CD4-positive, alpha-beta memory T cell (primary cell): ENCODE measurements around the gene CEP170. TPM values are rescaled to one million over a fixed set of nuclear protein-coding genes. Genes with fewer than 3 reads are reported as not detected.
"Not testable (repeated sequence)": the region's sequence is repeated elsewhere in the genome, so short reads cannot be mapped to it uniquely, and the experiment has no call there.

ENCODE experiments used
- CTCF ChIA-PET: fragments of 350-600 bp; sonication (Branson Sonifier 250); formaldehyde crosslinking; loops from one replicate; lab custom pipeline; 2021; ENCODE audit warnings: inconsistent platforms; ENCODE audit not compliant: partially characterized antibody; lab: Charles Lee
- POLR2A ChIA-PET: fragments of 350-600 bp; sonication (Branson Sonifier 250); formaldehyde crosslinking; loops from one replicate; lab custom pipeline; 2021; ENCODE audit not compliant: partially characterized antibody; lab: Charles Lee
- DNase-seq, 5 donors: peaks; one replicate each; pipeline versions ENCODE4 v3.0.0 to v3.0.0-alpha.2; 2020 to 2022; ENCODE audit warnings: mixed read lengths in 1 of 5
- H3K27ac ChIP-seq: one replicate; pipeline ENCODE4 v1.7.0; 2013; ENCODE audit warnings: low read depth, low read length
- H3K27me3 ChIP-seq: 2 replicates; pipeline ENCODE4 v1.7.0; 2013; ENCODE audit warnings: mild to moderate bottlenecking, low read length, moderate library complexity; ENCODE audit not compliant: insufficient read depth
- H3K36me3 ChIP-seq: 2 replicates; pipeline ENCODE4 v1.7.0; 2013; ENCODE audit warnings: mild to moderate bottlenecking, low read length, moderate library complexity; ENCODE audit not compliant: insufficient read depth
- H3K4me1 ChIP-seq: 2 replicates; pipeline ENCODE4 v1.7.0; 2013; ENCODE audit warnings: mild to moderate bottlenecking, low read length, moderate library complexity; ENCODE audit not compliant: insufficient read depth
- H3K4me3 ChIP-seq, 2 donors: one replicate each; pipeline ENCODE4 v1.7.0; 2013; ENCODE audit warnings: low read length in 2 of 2, mild to moderate bottlenecking in 1 of 2
- H3K9me3 ChIP-seq, 2 donors: one replicate each; pipeline ENCODE4 v1.7.0; 2013; ENCODE audit warnings: low read length in 2 of 2, control low read depth in 1 of 2; ENCODE audit not compliant: control insufficient read depth in 1 of 2
- H3K27ac Mint-ChIP-seq, 7 donors: one replicate each; pipeline ENCODE4 v1.8.0; 2020 to 2021; ENCODE audit warnings: mixed read lengths in 7 of 7, mild to moderate bottlenecking in 6 of 7, inconsistent platforms in 3 of 7, moderate library complexity in 3 of 7
- H3K27me3 Mint-ChIP-seq, 2 donors: one replicate each; pipeline ENCODE4 v1.8.0; 2020 to 2021; ENCODE audit warnings: mixed read lengths in 2 of 2
- H3K36me3 Mint-ChIP-seq, 2 donors: one replicate each; pipeline ENCODE4 v1.8.0; 2020 to 2021; ENCODE audit warnings: mixed read lengths in 2 of 2, inconsistent platforms in 1 of 2, mild to moderate bottlenecking in 1 of 2
- H3K4me1 Mint-ChIP-seq, 4 donors: one replicate each; pipeline ENCODE4 v1.8.0; 2020 to 2021; ENCODE audit warnings: mixed read lengths in 4 of 4, mild to moderate bottlenecking in 1 of 4
- H3K4me3 Mint-ChIP-seq, 8 donors: one replicate each; pipeline ENCODE4 v1.8.0; 2020 to 2021; ENCODE audit warnings: mixed read lengths in 8 of 8, mild to moderate bottlenecking in 7 of 8, moderate library complexity in 6 of 8, inconsistent platforms in 3 of 8
- H3K9me3 Mint-ChIP-seq, 8 donors: one replicate each; pipeline ENCODE4 v1.8.0; 2020 to 2021; ENCODE audit warnings: mixed read lengths in 8 of 8, mild to moderate bottlenecking in 5 of 8, inconsistent platforms in 3 of 8, moderate library complexity in 1 of 8
- intact Hi-C: fragments of 100-400 bp; cut with micrococcal nuclease; formaldehyde crosslinking; loops from one replicate; pipeline ENCODE4 v1.15.1; 2023
- polyA plus RNA-seq, 2 donors: library from polyadenylated mRNA; unstranded; fragments of 300-500 nt; fragmentation: Illumina TruSeq; gene quantifications; one replicate each; pipeline ENCODE4 v1.2.3, GENCODE V29; 2021
- total RNA-seq, 2 experiments: library from RNA; stranded (reverse); gene quantifications; one replicate each; pipeline ENCODE4 v1.2.3, GENCODE V29; 2021

CEP170 gene
- total and polyA plus RNA-seq, 4 experiments from 2014 or later: 3.9 to 40.7 (median 23.6) TPM

DNA sequence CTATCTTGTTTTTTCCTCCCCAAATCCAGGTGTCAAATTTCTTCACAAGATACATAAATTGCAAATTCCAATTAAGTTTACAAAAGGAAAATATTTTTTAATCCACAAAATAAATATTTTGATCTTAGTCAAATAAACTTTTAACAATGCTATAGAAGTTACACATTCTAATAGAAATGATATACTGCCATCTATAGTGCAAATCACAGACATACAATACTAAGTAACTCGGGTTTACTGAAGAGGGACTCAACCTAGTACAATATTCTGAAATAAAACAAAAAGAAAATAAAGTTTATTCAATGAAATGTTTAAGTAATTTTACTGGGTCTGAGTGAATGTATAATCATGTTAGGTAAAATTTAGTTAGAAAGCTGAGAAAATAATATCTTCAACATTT lies 114.6 kb downstream of the CEP170 start:
- H3K27me3 ChIP-seq, H3K9me3 Mint-ChIP-seq, H3K36me3 ChIP-seq, DNase-seq, H3K27ac Mint-ChIP-seq, H3K27me3 Mint-ChIP-seq, CTCF ChIA-PET, intact Hi-C loops, H3K9me3 ChIP-seq, H3K4me3 ChIP-seq, POLR2A ChIA-PET, H3K27ac ChIP-seq, H3K4me1 ChIP-seq, H3K4me3 Mint-ChIP-seq, H3K4me1 Mint-ChIP-seq: not testable (repeated sequence)
- peaks cover 16 to 21% of the 10 kb centered on the region in 2 donors for H3K36me3 Mint-ChIP-seq

DNA sequence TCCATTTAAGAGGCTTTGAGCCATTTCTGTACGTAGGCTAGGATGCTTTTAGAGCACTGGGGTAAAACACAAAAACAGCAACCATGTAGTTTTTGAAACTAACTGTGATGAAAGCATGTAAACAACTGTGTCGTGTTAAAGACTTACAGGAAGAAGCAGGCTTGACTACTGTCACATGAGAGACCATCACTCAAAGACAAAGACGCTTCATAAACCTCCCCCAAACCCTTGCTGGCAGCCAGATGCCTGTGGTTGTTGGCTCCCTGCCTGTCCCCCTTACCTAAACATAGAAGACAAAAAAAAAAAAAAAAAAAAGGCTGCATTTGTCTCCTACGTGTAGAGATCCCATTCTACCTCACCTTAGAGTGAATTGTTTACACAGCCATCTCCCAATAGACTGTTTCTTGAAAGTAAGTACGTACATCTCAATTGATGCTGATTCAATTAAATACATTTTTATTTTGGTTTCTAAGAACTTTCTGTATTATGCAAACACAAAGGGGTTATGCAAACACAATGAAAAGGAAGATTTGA lies 132.1 kb downstream of the CEP170 start:
- H3K36me3 ChIP-seq, H3K4me1 Mint-ChIP-seq, H3K27me3 Mint-ChIP-seq, DNase-seq, H3K4me1 ChIP-seq, CTCF ChIA-PET, POLR2A ChIA-PET, H3K9me3 ChIP-seq, H3K27ac ChIP-seq, H3K4me3 Mint-ChIP-seq, H3K4me3 ChIP-seq, H3K27me3 ChIP-seq, H3K9me3 Mint-ChIP-seq, intact Hi-C loops: not testable (repeated sequence)
- H3K27ac Mint-ChIP-seq: peak overlapping the region in 1 of 7 donors; percentile 22
- H3K36me3 Mint-ChIP-seq: peaks cover 13 to 16% of the 10 kb centered on the region in 2 donors

DNA sequence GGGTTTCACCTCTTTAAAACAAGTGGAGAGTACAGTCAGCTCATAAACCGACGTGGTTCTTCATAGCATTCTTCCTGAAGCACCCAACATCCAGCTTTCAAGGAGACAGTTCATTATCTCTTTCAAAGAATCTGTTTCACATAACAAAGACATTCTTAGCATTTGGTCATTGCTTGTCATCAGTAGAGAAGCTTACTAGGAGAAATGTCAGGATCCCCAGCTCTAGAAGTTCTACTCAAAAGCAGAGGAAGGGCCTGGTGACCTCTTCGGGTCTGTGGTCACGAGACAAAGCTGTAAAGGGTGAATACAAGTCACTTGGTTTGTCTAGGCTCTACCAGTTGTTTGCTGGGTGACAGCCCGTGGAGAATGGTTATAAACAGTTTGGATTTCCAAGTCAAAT lies 133.1 kb downstream of the CEP170 start:
- DNase-seq, H3K4me1 Mint-ChIP-seq, H3K9me3 ChIP-seq, H3K27me3 Mint-ChIP-seq, intact Hi-C loops, H3K4me1 ChIP-seq, H3K27ac Mint-ChIP-seq, H3K4me3 Mint-ChIP-seq, CTCF ChIA-PET, POLR2A ChIA-PET, H3K9me3 Mint-ChIP-seq, H3K27me3 ChIP-seq, H3K4me3 ChIP-seq, H3K36me3 ChIP-seq, H3K27ac ChIP-seq: not testable (repeated sequence)
- H3K36me3 Mint-ChIP-seq: peaks cover 11 to 13% of the 10 kb centered on the region in 2 donors

DNA sequence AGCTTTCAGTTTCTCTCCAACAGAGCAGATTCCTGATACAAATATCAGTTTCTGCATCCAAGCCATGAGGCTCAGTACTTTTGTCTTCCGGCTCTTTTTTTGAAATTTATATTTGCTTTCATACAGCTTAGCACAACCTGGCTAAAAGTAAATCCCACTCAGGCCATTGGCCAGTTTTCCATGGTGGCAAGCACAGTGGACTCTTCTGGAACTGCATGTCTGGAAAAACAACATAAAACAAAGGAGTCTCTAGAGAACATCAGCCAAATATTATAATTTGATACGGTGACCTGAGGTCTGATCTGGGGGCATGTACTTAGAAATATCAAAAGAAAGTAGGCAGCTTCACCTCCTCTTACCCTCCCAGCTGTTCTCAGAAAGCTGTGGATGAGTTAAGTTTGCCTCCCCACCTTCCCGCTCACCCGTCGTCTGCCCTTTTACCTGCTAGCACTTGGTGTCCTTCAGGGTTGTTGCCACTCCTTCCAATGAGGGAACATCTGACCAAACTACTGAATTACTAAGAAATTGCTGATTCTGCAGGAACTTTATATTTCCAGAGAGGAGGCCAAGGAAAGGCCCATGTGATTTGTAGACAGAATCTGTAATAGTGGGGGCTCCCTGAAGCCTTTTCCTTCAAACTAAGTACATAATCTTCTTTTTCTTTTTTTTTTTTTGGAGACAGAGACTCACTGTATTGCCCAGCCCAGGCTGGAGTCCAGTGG lies 136.3 kb downstream of the CEP170 start:
- intact Hi-C loops, DNase-seq, POLR2A ChIA-PET, H3K4me3 Mint-ChIP-seq, H3K27ac Mint-ChIP-seq, H3K36me3 Mint-ChIP-seq, H3K27me3 ChIP-seq, H3K4me1 ChIP-seq, H3K4me1 Mint-ChIP-seq, H3K36me3 ChIP-seq, CTCF ChIA-PET, H3K9me3 Mint-ChIP-seq, H3K27me3 Mint-ChIP-seq, H3K4me3 ChIP-seq, H3K27ac ChIP-seq, H3K9me3 ChIP-seq: not testable (repeated sequence)

DNA sequence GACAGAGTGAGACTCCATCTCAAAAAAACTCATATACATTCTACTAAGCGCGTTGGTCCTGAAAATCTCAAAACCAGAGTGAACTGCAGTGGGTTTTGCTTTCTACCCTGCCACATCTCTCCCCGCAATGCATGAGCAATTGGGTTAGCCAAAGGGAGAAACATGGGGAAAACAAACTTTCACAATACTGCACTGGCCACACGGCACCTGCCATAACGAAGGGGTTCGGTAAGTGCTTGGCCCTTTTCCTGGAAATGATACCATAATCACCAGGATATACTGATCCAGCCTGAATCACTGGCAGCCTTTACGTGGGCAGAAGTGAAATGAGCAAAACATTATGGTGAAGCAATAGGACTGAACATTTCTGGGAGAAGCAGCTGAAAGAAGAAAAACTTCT lies 138.9 kb downstream of the CEP170 start:
- intact Hi-C loops, H3K36me3 ChIP-seq, H3K4me3 ChIP-seq, POLR2A ChIA-PET, H3K4me1 Mint-ChIP-seq, H3K27me3 ChIP-seq, H3K9me3 Mint-ChIP-seq, H3K9me3 ChIP-seq, H3K4me1 ChIP-seq, H3K4me3 Mint-ChIP-seq, H3K27ac Mint-ChIP-seq, CTCF ChIA-PET, H3K27me3 Mint-ChIP-seq, DNase-seq, H3K36me3 Mint-ChIP-seq, H3K27ac ChIP-seq: not testable (repeated sequence)

DNA sequence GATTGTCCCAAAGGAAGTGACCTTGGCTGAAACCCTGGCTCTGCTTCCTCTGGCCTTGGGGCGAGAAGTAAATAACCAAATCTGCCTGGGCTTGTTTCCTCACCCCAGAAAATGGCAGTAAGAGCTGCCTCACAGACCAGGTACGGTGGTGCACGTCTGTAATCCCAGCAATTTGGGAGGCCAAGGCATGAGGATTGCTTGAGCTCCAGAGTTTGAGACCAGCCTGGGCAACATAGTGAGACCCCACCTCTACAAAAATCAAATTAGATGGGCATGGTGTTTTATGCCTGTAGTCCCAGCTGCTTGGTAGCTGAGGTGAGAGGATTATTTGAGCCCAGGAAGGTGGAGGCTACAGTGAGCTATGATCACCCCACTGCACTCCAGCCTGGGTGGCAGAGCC lies 140.3 kb downstream of the CEP170 start:
- H3K4me3 Mint-ChIP-seq, H3K27ac Mint-ChIP-seq, DNase-seq, intact Hi-C loops, H3K27me3 Mint-ChIP-seq, H3K9me3 ChIP-seq, H3K36me3 ChIP-seq, CTCF ChIA-PET, H3K4me1 Mint-ChIP-seq, H3K36me3 Mint-ChIP-seq, H3K4me1 ChIP-seq, H3K9me3 Mint-ChIP-seq, POLR2A ChIA-PET, H3K27me3 ChIP-seq, H3K4me3 ChIP-seq, H3K27ac ChIP-seq: not testable (repeated sequence)

DNA sequence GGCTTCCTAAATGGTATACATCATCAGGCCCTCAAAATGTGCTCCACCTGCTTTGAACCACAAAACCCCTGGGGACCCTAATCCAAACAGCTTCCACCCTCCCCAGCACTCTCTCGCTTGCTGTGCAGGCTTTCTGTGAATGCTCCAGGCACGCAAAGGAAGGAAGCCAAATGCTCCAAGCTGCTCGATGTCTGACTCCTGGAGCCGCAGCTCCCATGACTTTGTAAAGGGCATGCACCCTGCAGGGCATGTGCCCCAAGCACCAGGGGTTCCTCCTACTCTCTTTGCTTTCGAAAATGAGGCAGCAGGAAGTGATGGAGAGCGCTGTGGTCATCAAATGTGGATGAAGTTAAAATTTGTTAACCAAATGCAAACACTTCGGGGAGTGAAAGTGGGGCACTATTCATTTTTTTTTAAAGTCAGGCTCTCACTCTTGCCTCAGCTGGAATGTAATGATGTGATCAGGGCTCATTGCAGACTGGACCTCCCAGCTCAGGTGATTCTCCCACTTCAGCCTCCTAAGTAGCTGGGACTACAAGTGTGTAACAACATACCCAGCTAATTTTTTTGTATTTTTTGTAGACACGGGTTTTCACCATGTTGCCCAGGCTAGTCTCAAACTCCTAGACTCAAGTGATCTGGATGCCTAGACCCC lies 140.9 kb downstream of the CEP170 start:
- H3K4me1 ChIP-seq, H3K4me3 ChIP-seq, H3K36me3 Mint-ChIP-seq, DNase-seq, H3K9me3 ChIP-seq, POLR2A ChIA-PET, H3K9me3 Mint-ChIP-seq, H3K27ac ChIP-seq, intact Hi-C loops, H3K4me1 Mint-ChIP-seq, H3K27me3 Mint-ChIP-seq, CTCF ChIA-PET, H3K36me3 ChIP-seq, H3K27me3 ChIP-seq: not testable (repeated sequence)
- H3K27ac Mint-ChIP-seq: peak overlapping the region in 1 of 7 donors; percentile 14
- H3K4me3 Mint-ChIP-seq: peak overlapping the region in 1 of 8 donors; percentile 14
